SU-DHL-6 (cell line): ENCODE measurements around the gene UTF1.

ENCODE experiments used
- H2AFZ ChIP-seq: fragments of 200-600 bp; sonication (generic); 2 replicates; pipeline ENCODE4 v1.6.1; 2014; ENCODE audit warnings: low read depth, mild to moderate bottlenecking, moderate library complexity, mixed read lengths, antibody characterized with exemption, low read length; ENCODE audit not compliant: severe bottlenecking
- H3F3A ChIP-seq: fragments of 200-600 bp; shearing (Covaris generic); 2 replicates; pipeline ENCODE4 v1.6.0; 2016; ENCODE audit warnings: antibody characterized with exemption, mild to moderate bottlenecking; ENCODE audit not compliant: insufficient read depth
- H3K27ac ChIP-seq: fragments of 200-600 bp; sonication (generic); 2 replicates; pipeline ENCODE4 v1.5.1; 2016; ENCODE audit warnings: low read depth, mild to moderate bottlenecking, low read length, moderate library complexity, mixed read lengths
- H3K27me3 ChIP-seq: fragments of 200-600 bp; sonication (generic), shearing (Covaris generic); 2 replicates; pipeline ENCODE4 v1.6.0; 2014; ENCODE audit warnings: mild to moderate bottlenecking, low read length
- H3K36me3 ChIP-seq: fragments of 200-600 bp; sonication (generic); 2 replicates; pipeline ENCODE4 v1.6.1; 2014; ENCODE audit warnings: mild to moderate bottlenecking, low read length, mixed read lengths
- H3K4me2 ChIP-seq: fragments of 300-600, 200-600 bp; shearing (Covaris generic), sonication (generic); 2 replicates; pipeline ENCODE4 v1.6.0; 2014; ENCODE audit warnings: low read length, low read depth, mild to moderate bottlenecking; ENCODE audit not compliant: poor library complexity, severe bottlenecking
- H3K4me3 ChIP-seq: fragments of 200-600 bp; sonication (generic); 2 replicates; pipeline ENCODE4 v1.5.1; 2014; ENCODE audit warnings: antibody characterized with exemption, low read length, mild to moderate bottlenecking, mixed read lengths; ENCODE audit not compliant: insufficient read depth, poor library complexity, severe bottlenecking
- H3K79me2 ChIP-seq: fragments of 200-600 bp; sonication (generic); 2 replicates; pipeline ENCODE4 v1.6.1; 2014; ENCODE audit warnings: mild to moderate bottlenecking, low read length, moderate library complexity; ENCODE audit not compliant: insufficient read depth
- H3K9ac ChIP-seq: fragments of 200-600 bp; sonication (generic); 2 replicates; pipeline ENCODE4 v1.7.0; 2014; ENCODE audit warnings: mild to moderate bottlenecking, low read length
- H3K9me2 ChIP-seq: fragments of 200-600 bp; sonication (generic); replicated peaks from 2 replicates; pipeline ENCODE4 v1.6.1; 2014; ENCODE audit warnings: low read length; ENCODE audit not compliant: insufficient read depth
- H3K9me3 ChIP-seq: fragments of 200-600 bp; sonication (generic); 2 replicates; pipeline ENCODE4 v1.6.1; 2014; ENCODE audit warnings: low read length, mixed read lengths; ENCODE audit not compliant: insufficient read depth
- H4K20me1 ChIP-seq: fragments of 200-600 bp; sonication (generic); 2 replicates; pipeline ENCODE4 v1.6.1; 2014; ENCODE audit warnings: low read depth, mild to moderate bottlenecking, antibody characterized with exemption, low read length, moderate library complexity, mixed read lengths
- CTCF ChIP-seq: fragments of 200-600 bp; sonication (generic); IDR thresholded peaks from one replicate; pipeline ENCODE4 v1.5.1; 2017; ENCODE audit warnings: antibody characterized with exemption, mild to moderate bottlenecking, low read length, moderate library complexity; ENCODE audit not compliant: insufficient read depth, poor library complexity, severe bottlenecking
- EZH2phosphoT487 ChIP-seq: fragments of 200-600 bp; sonication (generic), shearing (Covaris generic); conservative IDR thresholded peaks from 2 replicates; pipeline ENCODE4 v1.6.1; 2018; ENCODE audit warnings: mild to moderate bottlenecking, antibody characterized with exemption, low read length, moderate library complexity, mixed read lengths

UTF1 gene

GRCh38 chr10:133217800-133218589 lies 12.0 kb upstream of the UTF1 start:
- no peak overlapping the region for H3K9ac ChIP-seq
- H3K9me3 ChIP-seq: no peaks in the 10 kb centered on the region
- H3K9me2 ChIP-seq: no peaks in the 10 kb centered on the region

GRCh38 chr10:133218891-133219290 lies 11.1 kb upstream of the UTF1 start:
- no peak overlapping the region for H3K4me3 ChIP-seq
- no peaks in the 10 kb centered on the region for H3F3A ChIP-seq
- H3K79me2 ChIP-seq: no peaks in the 10 kb centered on the region
- H3K9me3 ChIP-seq: no peaks in the 10 kb centered on the region
- no peak overlapping the region for H3K27ac ChIP-seq
- no peak overlapping the region for H3K4me2 ChIP-seq
- H3K36me3 ChIP-seq: no peaks in the 10 kb centered on the region
- TF ChIP-seq EZH2phosphoT487 (no peak), CTCF (no peak)
- H2AFZ ChIP-seq: no peak overlapping the region
- H3K27me3 ChIP-seq: no peaks in the 10 kb centered on the region
- no peak overlapping the region for H3K9ac ChIP-seq
- H3K9me2 ChIP-seq: no peaks in the 10 kb centered on the region
- H4K20me1 ChIP-seq: no peaks in the 10 kb centered on the region

More at GRCh38 chr10:133217800-133218589, 12.0 kb upstream of the UTF1 start:
- no peak overlapping the region for H3K27ac ChIP-seq
- no peaks in the 10 kb centered on the region for H3K27me3 ChIP-seq
- H4K20me1 ChIP-seq: no peaks in the 10 kb centered on the region
- H3K4me3 ChIP-seq: no peak overlapping the region
- no peak for TF ChIP-seq CTCF
- no peaks in the 10 kb centered on the region for H3F3A ChIP-seq
- no peak overlapping the region for H3K4me2 ChIP-seq
- H3K79me2 ChIP-seq: no peaks in the 10 kb centered on the region
- H2AFZ ChIP-seq: no peak overlapping the region
- no peaks in the 10 kb centered on the region for H3K36me3 ChIP-seq

- TF ChIP-seq CTCF (no peak), EZH2phosphoT487 (no peak)
- no peaks in the 10 kb centered on the region for H3K27me3 ChIP-seq
- H4K20me1 ChIP-seq: no peaks in the 10 kb centered on the region
- H3K9me2 ChIP-seq: no peaks in the 10 kb centered on the region
- no peak overlapping the region for H3K4me3 ChIP-seq
- H3K4me2 ChIP-seq: no peak overlapping the region
- H3K9ac ChIP-seq: no peak overlapping the region
- no peaks in the 10 kb centered on the region for H3K9me3 ChIP-seq
- H2AFZ ChIP-seq: no peak overlapping the region
- no peak overlapping the region for H3K27ac ChIP-seq
- no peaks in the 10 kb centered on the region for H3K79me2 ChIP-seq
- no peaks in the 10 kb centered on the region for H3F3A ChIP-seq
- no peaks in the 10 kb centered on the region for H3K36me3 ChIP-seq
Measured at GRCh38 chr10:133219782-133220181, 10.2 kb upstream of the UTF1 start.
